Activated naive CD8-positive, alpha-beta T cell (primary cell): Measurements from ENCODE around the gene SNRNP200.

Experiments used
- H3K27ac Mint-ChIP-seq: one replicate; pipeline ENCODE4 v1.8.0; 2021; ENCODE audit warnings: mixed read lengths
- H3K27me3 Mint-ChIP-seq: one replicate; pipeline ENCODE4 v1.8.0; 2021; ENCODE audit warnings: mixed read lengths
- H3K36me3 Mint-ChIP-seq: one replicate; pipeline ENCODE4 v1.8.0; 2021; ENCODE audit warnings: mixed read lengths
- H3K4me1 Mint-ChIP-seq: one replicate; pipeline ENCODE4 v1.8.0; 2021; ENCODE audit warnings: low read depth, mixed read lengths
- H3K4me3 Mint-ChIP-seq: one replicate; pipeline ENCODE4 v1.8.0; 2021; ENCODE audit warnings: mild to moderate bottlenecking, mixed read lengths
- H3K9me3 Mint-ChIP-seq: one replicate; pipeline ENCODE4 v1.8.0; 2021; ENCODE audit warnings: low read depth, mixed read lengths

Gene SNRNP200

DNA sequence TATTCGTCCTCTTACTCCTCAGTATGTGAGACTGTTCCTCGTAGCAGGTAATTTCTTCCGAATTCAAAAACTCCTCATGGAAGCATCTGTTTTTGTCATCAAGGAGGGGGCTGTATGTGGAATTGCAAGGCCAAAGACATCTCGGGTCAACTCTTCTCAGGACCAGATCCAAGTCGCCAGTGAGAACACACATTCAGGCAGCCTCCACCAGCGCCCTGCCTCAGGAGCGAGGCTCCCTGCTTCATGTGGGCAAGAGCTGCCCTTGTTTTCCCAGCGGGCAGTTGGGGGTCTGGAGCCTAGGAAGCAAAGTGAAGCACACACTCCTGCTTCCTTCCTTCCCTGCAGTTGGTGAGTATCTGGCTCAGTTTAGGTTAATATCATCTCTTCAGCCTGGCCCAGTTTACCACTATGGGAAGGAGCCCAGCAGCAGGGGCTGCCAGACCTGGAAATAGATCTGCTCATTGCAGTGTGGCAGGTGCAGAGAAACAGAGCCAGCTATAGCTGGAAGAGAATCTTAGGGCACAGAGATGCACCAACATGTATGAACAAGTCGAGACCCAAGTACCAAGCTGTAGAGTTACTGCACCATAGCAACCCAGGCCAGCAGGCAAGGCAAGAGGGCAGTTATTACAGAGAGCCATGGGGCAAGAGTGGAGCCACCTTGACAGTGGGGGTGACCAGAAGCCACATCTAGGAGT is 64.9 kb downstream of the SNRNP200 start:
- no peaks in the 10 kb centered on the region for H3K27me3 Mint-ChIP-seq
- H3K9me3 Mint-ChIP-seq = no peaks in the 10 kb centered on the region
- H3K36me3 Mint-ChIP-seq = peaks cover 8% of the 10 kb centered on the region
- no peak overlapping the region for H3K4me3 Mint-ChIP-seq
- peak overlapping the region; percentile 76 for H3K27ac Mint-ChIP-seq
- peaks cover 34% of the 10 kb centered on the region for H3K4me1 Mint-ChIP-seq

DNA sequence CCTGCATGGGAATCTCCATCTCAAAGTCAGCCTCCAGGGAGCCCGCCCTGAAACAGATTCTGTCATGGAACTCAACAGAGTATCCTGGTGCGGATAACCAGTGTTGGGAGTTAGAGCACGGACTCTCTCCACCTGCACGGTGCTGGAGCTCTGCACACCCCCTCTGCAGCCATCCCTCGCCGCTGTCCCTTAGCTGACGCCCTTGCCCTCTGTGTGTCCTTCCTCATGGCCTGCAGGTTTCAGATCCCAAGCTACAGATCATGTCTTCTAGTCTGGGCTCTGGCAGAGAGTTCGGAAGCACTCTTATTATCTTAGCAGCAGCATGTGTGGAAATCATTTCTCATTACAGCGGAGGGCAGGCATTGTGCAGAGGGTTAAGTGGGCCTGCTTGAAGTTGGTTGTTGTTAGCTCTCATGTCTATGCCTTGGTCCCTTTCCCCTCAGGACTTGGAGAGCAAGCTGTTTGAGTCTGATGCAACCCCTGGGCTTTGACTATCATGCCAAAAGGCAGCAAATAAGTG is 65.5 kb downstream of the SNRNP200 start:
- no peak overlapping the region for H3K27ac Mint-ChIP-seq

DNA sequence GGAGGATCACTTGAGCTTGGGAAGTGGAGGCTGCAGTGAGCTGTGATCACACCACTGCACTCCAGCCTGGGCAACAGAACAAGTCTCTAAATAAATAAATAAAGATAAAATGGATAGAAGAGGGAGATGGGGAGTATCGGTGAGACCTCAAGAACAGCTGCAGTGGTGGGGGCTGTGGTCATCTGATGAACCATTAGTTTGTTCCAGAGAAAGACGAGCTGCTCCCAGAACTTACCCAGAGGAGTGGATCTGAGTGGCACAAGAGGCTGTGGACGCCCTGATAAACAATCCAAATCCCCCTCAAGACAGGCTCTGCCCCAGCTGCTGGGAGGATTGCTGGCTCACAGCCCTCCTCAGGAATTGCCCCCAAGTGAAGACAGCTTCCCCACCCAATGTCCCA is 66.3 kb downstream of the SNRNP200 start:
- Mint-ChIP-seq H3K4me1 (peaks cover 28% of the 10 kb centered on the region), H3K27ac (no peak overlapping the region), H3K9me3 (no peaks in the 10 kb centered on the region), H3K4me3 (no peak overlapping the region), H3K27me3 (no peaks in the 10 kb centered on the region), H3K36me3 (peaks cover 8% of the 10 kb centered on the region)

More for the DNA sequence above, 65.5 kb downstream of the SNRNP200 start:
- no peak overlapping the region for H3K4me3 Mint-ChIP-seq
- H3K4me1 Mint-ChIP-seq = peaks cover 30% of the 10 kb centered on the region
- H3K36me3 Mint-ChIP-seq = peaks cover 8% of the 10 kb centered on the region
- H3K27me3 Mint-ChIP-seq = no peaks in the 10 kb centered on the region
- H3K9me3 Mint-ChIP-seq = no peaks in the 10 kb centered on the region

DNA sequence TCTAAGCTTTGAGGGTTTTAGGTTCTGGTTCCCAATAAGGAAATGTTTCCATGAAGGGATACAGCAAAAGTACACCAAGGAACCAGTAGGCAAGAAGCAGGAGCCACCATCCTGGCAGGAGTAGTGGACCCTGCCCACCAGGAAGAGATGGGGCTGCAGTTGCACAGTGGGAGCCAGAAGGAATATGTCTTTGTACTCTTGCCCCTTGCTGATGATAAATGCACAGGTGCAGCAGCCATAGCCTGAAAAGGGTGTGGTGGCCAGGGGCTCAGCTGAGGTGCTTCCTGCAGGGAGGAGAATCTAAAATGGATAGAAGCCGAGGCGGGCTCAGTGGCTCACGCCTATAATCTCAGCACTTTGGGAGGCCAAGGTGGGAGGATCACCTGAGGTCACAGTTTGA is 67.1 kb downstream of the SNRNP200 start:
- Mint-ChIP-seq H3K9me3 (no peaks in the 10 kb centered on the region), H3K4me1 (peaks cover 28% of the 10 kb centered on the region), H3K27ac (no peak overlapping the region), H3K27me3 (no peaks in the 10 kb centered on the region), H3K4me3 (no peak overlapping the region), H3K36me3 (peaks cover 8% of the 10 kb centered on the region)

DNA sequence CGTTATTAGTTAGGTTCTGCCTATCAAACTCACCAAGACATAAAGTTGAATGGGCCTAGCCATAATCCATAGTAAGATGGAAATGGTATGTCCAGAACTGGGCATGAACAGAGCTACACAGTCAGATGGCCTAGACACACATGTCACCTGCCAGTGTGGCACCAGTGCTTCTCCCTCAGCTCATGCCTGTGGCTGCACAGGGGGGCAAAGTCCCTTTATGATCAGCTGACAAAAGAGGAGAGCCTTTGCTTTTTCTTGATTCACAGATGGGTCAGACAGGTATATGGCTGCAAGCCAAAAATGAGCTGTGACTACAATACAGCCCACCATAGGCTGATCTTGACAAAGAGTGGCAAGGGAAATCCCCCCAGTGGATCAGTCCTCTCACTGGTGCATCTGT is 68.5 kb downstream of the SNRNP200 start:
- no peaks in the 10 kb centered on the region for H3K9me3 Mint-ChIP-seq
- H3K27me3 Mint-ChIP-seq = no peaks in the 10 kb centered on the region
- no peak overlapping the region for H3K4me3 Mint-ChIP-seq
- peaks cover 8% of the 10 kb centered on the region for H3K36me3 Mint-ChIP-seq
- peaks cover 14% of the 10 kb centered on the region for H3K4me1 Mint-ChIP-seq
- no peak overlapping the region for H3K27ac Mint-ChIP-seq

DNA sequence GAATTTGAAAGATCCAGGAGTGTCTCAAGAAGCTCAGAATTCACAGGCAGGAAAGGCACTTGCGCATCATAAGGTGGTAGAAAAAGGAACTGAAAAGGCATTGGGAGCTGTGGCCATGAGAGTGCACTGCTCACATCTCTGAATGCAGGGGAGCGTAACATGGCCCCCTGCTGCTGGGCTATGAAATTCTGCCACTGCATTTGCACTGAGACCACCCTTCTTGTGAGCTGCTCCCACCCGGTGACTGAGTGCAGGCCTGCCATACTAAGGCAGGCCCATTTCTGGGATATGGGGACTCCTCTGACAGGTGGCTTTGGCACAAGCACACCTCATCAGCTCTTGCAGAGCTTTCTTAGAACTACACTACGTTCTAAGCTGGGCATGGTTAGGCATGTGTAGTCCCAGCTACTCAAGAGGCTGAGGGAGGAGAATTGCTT is 71.4 kb downstream of the SNRNP200 start:
- peaks cover 14% of the 10 kb centered on the region for H3K36me3 Mint-ChIP-seq
- no peak overlapping the region for H3K4me3 Mint-ChIP-seq
- H3K27ac Mint-ChIP-seq = no peak overlapping the region
- no peaks in the 10 kb centered on the region for H3K27me3 Mint-ChIP-seq
- no peaks in the 10 kb centered on the region for H3K9me3 Mint-ChIP-seq
- H3K4me1 Mint-ChIP-seq = no peaks in the 10 kb centered on the region

DNA sequence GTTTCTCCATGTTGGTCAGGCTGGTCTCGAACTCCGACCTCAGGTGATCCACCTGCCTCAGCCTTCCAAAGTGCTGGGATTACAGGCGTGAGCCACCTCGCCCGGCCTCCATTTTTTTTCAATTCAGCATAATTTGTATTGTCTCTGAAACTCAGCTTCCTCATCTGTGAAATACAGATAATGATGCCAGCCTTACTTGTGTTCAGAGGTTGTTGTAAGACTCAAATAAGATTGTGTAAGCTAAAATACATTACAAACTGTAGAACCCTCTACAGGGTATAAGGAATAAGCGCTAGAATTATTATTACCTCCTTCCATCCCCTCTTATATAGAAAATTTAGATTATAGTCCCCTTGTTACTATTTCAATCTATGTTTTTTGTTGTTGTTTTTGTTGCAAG is 71.9 kb downstream of the SNRNP200 start:
- peaks cover 15% of the 10 kb centered on the region for H3K36me3 Mint-ChIP-seq
- H3K4me3 Mint-ChIP-seq = no peak overlapping the region
- H3K9me3 Mint-ChIP-seq = no peaks in the 10 kb centered on the region
- no peak overlapping the region for H3K27ac Mint-ChIP-seq
- no peaks in the 10 kb centered on the region for H3K27me3 Mint-ChIP-seq
- H3K4me1 Mint-ChIP-seq = no peaks in the 10 kb centered on the region

DNA sequence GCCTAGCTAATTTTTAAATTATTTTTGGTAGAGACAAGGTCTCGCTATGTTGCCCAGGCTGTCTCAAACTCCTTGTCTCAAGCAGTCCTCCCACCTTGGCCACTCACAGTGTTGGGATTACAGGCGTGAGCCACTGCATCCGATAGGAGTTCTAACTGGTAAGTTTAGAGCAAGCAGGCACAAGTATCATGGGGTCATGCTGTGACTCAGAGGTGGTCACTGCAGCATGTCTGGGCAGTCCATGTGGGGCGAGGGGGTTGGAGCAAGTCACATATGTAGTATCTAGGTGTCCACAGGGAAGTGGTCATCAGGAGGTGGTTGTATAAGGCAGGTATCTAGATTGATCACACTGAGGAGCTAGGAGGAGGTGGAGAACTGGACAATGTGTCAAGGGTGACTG is 74.0 kb downstream of the SNRNP200 start:
- Mint-ChIP-seq H3K36me3 (peaks cover 13% of the 10 kb centered on the region), H3K9me3 (no peaks in the 10 kb centered on the region), H3K4me3 (no peak overlapping the region), H3K27me3 (no peaks in the 10 kb centered on the region), H3K27ac (no peak overlapping the region), H3K4me1 (no peaks in the 10 kb centered on the region)

DNA sequence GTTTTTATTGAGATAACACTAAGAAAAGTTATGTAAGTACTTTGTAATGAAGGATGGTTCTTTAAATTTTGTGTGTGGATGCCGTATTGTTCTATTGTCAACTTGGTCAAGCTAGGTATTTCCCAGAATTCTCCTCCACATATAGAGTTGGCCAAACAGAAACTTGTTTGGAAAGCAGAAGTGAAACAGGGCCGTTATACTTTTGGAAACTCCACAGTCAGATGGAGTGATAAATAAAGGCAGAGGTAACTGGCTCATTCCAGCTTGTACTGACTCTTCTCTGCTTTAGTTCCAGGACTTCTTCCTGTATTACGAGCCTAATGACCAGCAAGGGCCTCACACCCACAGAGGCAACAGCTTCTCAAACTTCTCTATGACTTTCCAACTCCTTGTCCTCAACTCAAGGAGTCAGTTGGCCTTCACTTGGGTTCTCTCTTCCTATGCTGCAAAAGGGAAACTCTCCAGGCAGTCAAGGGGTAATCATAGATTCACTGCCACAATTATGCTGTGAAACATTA is 80.3 kb downstream of the SNRNP200 start:
- Mint-ChIP-seq H3K4me1 (peaks cover 4% of the 10 kb centered on the region), H3K4me3 (no peak overlapping the region), H3K27ac (peak overlapping the region; percentile 34), H3K9me3 (no peaks in the 10 kb centered on the region), H3K36me3 (peaks cover 5% of the 10 kb centered on the region), H3K27me3 (no peaks in the 10 kb centered on the region)
